Caco-2 (cell line): Measurements from ENCODE around the gene RAP1B. TPM values are rescaled to one million over a fixed set of nuclear protein-coding genes. Genes with fewer than 3 reads are reported as not detected.

Experiments used
- BruUV-seq: library from RNA; stranded (reverse); fragments of 400-500 nt; replicated peaks from 2 replicates; lab custom pipeline; 2021; lab: Mats Ljungman, UMichigan
- CTCF ChIA-PET: fragments of 300-600 bp; sonication (Branson Sonifier 250); formaldehyde crosslinking; loops from one replicate; lab custom pipeline; 2022; ENCODE audit warnings: antibody characterized with exemption; lab: Charles Lee
- POLR2A ChIA-PET: fragments of 300-600 bp; sonication (Branson Sonifier 250); formaldehyde crosslinking; loops from one replicate; lab custom pipeline; 2022; ENCODE audit warnings: antibody characterized with exemption; lab: Charles Lee
- DNase-seq, 2 experiments: peaks; one replicate each; pipeline versions ENCODE4 v3.0.0 to v3.0.0-alpha.2; 2020 to 2022
- H3K27me3 ChIP-seq: replicated peaks from 2 replicates; pipeline ENCODE4 v1.6.0; 2011; ENCODE audit warnings: low read length; ENCODE audit not compliant: control insufficient read depth, insufficient read depth
- H3K36me3 ChIP-seq: 2 replicates; pipeline ENCODE4 v1.5.1; 2011; ENCODE audit warnings: low read length; ENCODE audit not compliant: control insufficient read depth, insufficient read depth
- H3K4me1 ChIP-seq: fragments of 250-450 bp; sonication (Bioruptor Pico); 2 replicates; pipeline ENCODE4 v1.5.1; 2020; ENCODE audit warnings: mild to moderate bottlenecking
- H3K4me3 ChIP-seq: 2 replicates; pipeline ENCODE4 v1.5.1; 2011; ENCODE audit warnings: low read depth, mild to moderate bottlenecking, control low read depth, low read length
- H3K9me3 ChIP-seq: fragments of 250-450 bp; sonication (Bioruptor Pico); 2 replicates; pipeline ENCODE4 v1.5.1; 2020; ENCODE audit warnings: mild to moderate bottlenecking, moderate library complexity
- H3K27ac Mint-ChIP-seq: one replicate; pipeline ENCODE4 v1.8.0; 2022; ENCODE audit warnings: mixed read lengths; ENCODE audit not compliant: unreplicated experiment
- H3K27me3 Mint-ChIP-seq: one replicate; pipeline ENCODE4 v1.8.0; 2022; ENCODE audit warnings: mixed read lengths; ENCODE audit not compliant: insufficient read depth, unreplicated experiment
- H3K36me3 Mint-ChIP-seq: one replicate; pipeline ENCODE4 v1.8.0; 2022; ENCODE audit warnings: mild to moderate bottlenecking, mixed read lengths; ENCODE audit not compliant: insufficient read depth, unreplicated experiment
- H3K4me1 Mint-ChIP-seq: one replicate; pipeline ENCODE4 v1.8.0; 2022; ENCODE audit warnings: low read depth, mixed read lengths; ENCODE audit not compliant: unreplicated experiment
- H3K4me3 Mint-ChIP-seq: one replicate; pipeline ENCODE4 v1.8.0; 2022; ENCODE audit warnings: mild to moderate bottlenecking, moderate library complexity, mixed read lengths; ENCODE audit not compliant: unreplicated experiment
- H3K9me3 Mint-ChIP-seq: one replicate; pipeline ENCODE4 v1.8.0; 2022; ENCODE audit warnings: mixed read lengths; ENCODE audit not compliant: unreplicated experiment
- intact Hi-C: fragments of 100-400 bp; cut with micrococcal nuclease; formaldehyde crosslinking; loops from one replicate; pipeline ENCODE4 v1.10.0; 2022; ENCODE audit not compliant: unreplicated experiment
- total RNA-seq: library from RNA; stranded (reverse); gene quantifications from 2 replicates; pipeline ENCODE4 v1.2.3, GENCODE V29; 2022
- TF ChIP-seq, protein P1 (sequence below), 2 experiments: fragments of 200-600 bp in 1 of 2; IDR thresholded peaks; 1 replicate in 1 of 2; 2 replicates in 1 of 2; pipeline versions ENCODE4 v1.5.1 to v1.8.0; 2011 to 2022; ENCODE audit warnings: antibody characterized with exemption in 1 of 2, control low read depth in 1 of 2, inconsistent platforms in 1 of 2, low read depth in 1 of 2, low read length in 1 of 2, mild to moderate bottlenecking in 1 of 2, moderate library complexity in 1 of 2; ENCODE audit not compliant: insufficient read depth in 1 of 2, severe bottlenecking in 1 of 2, unreplicated experiment in 1 of 2

Gene RAP1B
- total RNA-seq, 1 experiment from 2014 or later = 216 TPM

DNA sequence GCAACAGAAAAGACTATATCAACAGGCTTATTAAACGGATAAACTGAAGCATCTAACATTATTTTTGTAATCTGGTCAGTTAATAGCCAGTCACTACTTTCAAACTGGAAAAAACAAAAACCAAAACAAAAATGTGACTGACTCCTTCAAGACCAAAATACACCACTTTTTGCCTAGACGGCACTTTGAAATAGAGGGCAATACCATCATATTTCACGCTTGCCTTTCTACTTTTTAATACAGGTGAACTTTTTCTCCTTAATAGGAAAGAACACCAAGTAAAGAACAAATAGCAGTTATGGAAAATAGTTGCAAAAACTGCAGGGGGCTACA lies 75.5 kb downstream of the RAP1B start:
- ChIA-PET CTCF (no interaction called here), POLR2A (interaction anchor here (1.5 kb wide), 1 partner anchor 76 kb away, joined by 4 read pairs; the partner anchor contains the start of gene RAP1B)
- H3K4me1 ChIP-seq = peaks cover 9% of the 10 kb centered on the region; the same call in 1 of the 2 replicates
- no peaks in the 10 kb centered on the region for H3K36me3 ChIP-seq
- Mint-ChIP-seq H3K4me3 (peak overlapping the region; percentile 91), H3K9me3 (no peaks in the 10 kb centered on the region), H3K4me1 (peaks cover 12% of the 10 kb centered on the region), H3K27ac (peak overlapping the region; percentile 92), H3K27me3 (no peaks in the 10 kb centered on the region), H3K36me3 (peaks cover 10% of the 10 kb centered on the region)
- no peak for DNase-seq
- BruUV-seq = TSS peak; percentile 95
- TF ChIP-seq, protein P1, sequence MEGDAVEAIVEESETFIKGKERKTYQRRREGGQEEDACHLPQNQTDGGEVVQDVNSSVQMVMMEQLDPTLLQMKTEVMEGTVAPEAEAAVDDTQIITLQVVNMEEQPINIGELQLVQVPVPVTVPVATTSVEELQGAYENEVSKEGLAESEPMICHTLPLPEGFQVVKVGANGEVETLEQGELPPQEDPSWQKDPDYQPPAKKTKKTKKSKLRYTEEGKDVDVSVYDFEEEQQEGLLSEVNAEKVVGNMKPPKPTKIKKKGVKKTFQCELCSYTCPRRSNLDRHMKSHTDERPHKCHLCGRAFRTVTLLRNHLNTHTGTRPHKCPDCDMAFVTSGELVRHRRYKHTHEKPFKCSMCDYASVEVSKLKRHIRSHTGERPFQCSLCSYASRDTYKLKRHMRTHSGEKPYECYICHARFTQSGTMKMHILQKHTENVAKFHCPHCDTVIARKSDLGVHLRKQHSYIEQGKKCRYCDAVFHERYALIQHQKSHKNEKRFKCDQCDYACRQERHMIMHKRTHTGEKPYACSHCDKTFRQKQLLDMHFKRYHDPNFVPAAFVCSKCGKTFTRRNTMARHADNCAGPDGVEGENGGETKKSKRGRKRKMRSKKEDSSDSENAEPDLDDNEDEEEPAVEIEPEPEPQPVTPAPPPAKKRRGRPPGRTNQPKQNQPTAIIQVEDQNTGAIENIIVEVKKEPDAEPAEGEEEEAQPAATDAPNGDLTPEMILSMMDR (IDR thresholded peaks at IDR 0.05; ENCODE audit: insufficient read depth in 1 of 2, low read depth in 1 of 2, low read length in 1 of 2, severe bottlenecking in 1 of 2, unreplicated experiment in 1 of 2) = no peak
- H3K9me3 ChIP-seq = no peaks in the 10 kb centered on the region
- intact Hi-C loops = loop anchor here (1.0 to 10.0 kb wide), 4 partner anchors 76 to 353 kb away; partner anchors contain the start of genes MDM1 and RAP1B
- no peaks in the 10 kb centered on the region for H3K27me3 ChIP-seq
- peak overlapping the region; percentile 24 for H3K4me3 ChIP-seq

DNA sequence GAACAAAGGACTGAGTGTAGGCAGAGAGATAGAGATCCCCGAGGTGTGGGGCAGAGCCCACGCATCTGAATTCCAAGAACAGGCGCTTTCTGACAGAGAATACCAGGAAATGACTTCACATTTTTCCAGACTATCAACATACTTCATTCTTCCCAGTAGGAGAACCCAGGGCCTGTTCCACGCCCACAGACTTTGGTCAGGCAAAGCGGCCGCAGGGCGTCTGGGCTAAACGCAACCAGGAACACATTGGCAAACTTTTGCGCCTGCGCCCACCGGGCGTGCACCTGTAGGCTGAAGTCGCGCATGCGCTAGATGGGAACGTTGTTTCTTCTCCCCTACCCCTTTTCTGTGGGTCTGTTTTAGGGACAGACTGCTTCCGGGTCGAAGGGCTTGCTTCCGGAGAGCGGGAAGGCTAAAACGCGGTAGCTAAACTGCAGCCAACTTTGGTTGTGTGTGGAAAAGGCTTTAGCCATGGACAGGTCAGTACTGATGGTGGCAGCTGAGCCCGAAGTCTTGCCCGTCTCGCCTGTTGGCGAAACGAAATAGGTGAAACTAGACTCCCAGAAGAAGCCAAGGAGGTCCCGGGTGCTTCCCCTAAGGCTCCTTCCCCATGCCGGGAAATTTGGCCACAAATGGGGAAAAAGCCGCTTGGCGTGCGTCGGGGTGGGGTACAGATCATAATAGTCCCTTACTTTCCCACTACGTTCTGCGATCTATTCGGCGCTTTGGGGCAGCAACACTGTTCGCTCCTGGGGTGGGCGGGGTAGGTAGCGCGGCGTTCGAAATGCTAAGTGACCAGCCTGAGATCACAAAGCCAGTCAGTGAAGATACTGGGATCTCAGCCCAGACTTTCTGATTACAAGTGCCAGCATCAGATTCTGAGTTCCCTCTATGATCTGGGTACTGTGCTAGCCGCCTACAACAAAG lies 76.2 kb downstream of the RAP1B start, which contains the start of gene NUP107:
Gene NUP107 (plus strand): TSS at position 384 of the 927 bp plus-strand sequence. CDS start 88 bp downstream, at position 472.
- Histone ChIP-seq H3K9me3 (no peaks in the 10 kb centered on the region), H3K4me1 (peaks cover 9% of the 10 kb centered on the region; the same call in 1 of the 2 replicates), H3K36me3 (no peaks in the 10 kb centered on the region), H3K4me3 (peak within 1 kb of the TSS; percentile 88), H3K27me3 (no peaks in the 10 kb centered on the region)
- no peaks in the 10 kb centered on the region for H3K9me3 Mint-ChIP-seq
- peaks cover 12% of the 10 kb centered on the region for H3K4me1 Mint-ChIP-seq
- TF ChIP-seq, protein P1 (IDR thresholded peaks at IDR 0.05; ENCODE audit: insufficient read depth in 1 of 2, low read depth in 1 of 2, low read length in 1 of 2, severe bottlenecking in 1 of 2, unreplicated experiment in 1 of 2) = no peak
- H3K27me3 Mint-ChIP-seq = no peaks in the 10 kb centered on the region
- intact Hi-C loops = loop anchor here (1.0 to 10.0 kb wide), 4 partner anchors 77 to 354 kb away; partner anchors contain the start of genes MDM1 and RAP1B
- ChIA-PET CTCF (no interaction called here), POLR2A (interaction anchor here (1.5 kb wide), 1 partner anchor 76 kb away, joined by 4 read pairs; the partner anchor contains the start of gene RAP1B)
- TSS peak; percentile 63 for BruUV-seq
- peak within 1 kb of the TSS; percentile 92 for H3K27ac Mint-ChIP-seq
- peak within 1 kb of the TSS; percentile 91 for H3K4me3 Mint-ChIP-seq
- H3K36me3 Mint-ChIP-seq = peaks cover 16% of the 10 kb centered on the region
- peak; percentile 99 for DNase-seq

DNA sequence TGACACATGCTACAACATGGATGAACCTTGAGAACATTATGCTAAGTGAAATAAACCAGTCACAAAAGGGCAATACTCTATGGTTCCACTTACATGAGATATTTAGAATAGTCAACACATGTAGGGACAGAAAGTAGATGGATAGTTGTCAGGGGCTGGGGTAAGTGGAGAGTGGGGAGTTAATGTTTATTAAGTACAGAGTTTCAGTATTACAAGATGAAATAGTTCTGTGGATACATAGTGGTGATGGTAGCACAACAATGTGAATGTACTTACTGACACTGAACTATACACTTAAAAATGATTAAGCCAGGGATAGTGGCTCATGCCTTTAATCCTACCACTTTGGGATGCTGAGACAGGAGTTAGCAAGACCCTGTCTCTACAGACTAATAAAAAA lies 84.8 kb downstream of the RAP1B start:
- intact Hi-C loops = no loop called here
- DNase-seq = no peak
- no peaks in the 10 kb centered on the region for H3K36me3 ChIP-seq
- no peak overlapping the region for H3K4me3 Mint-ChIP-seq
- H3K4me1 ChIP-seq = no peaks in the 10 kb centered on the region
- CTCF ChIA-PET = no interaction called here
- H3K27me3 Mint-ChIP-seq = no peaks in the 10 kb centered on the region
- H3K4me1 Mint-ChIP-seq = no peaks in the 10 kb centered on the region
- TF ChIP-seq, protein P1 (IDR thresholded peaks at IDR 0.05; ENCODE audit: insufficient read depth in 1 of 2, low read depth in 1 of 2, low read length in 1 of 2, severe bottlenecking in 1 of 2, unreplicated experiment in 1 of 2) = no peak
- H3K27ac Mint-ChIP-seq = no peak overlapping the region
- H3K36me3 Mint-ChIP-seq = peaks cover 86% of the 10 kb centered on the region
- POLR2A ChIA-PET = no interaction called here
- no peaks in the 10 kb centered on the region for H3K9me3 ChIP-seq
- H3K9me3 Mint-ChIP-seq = no peaks in the 10 kb centered on the region
- no peak overlapping the region for H3K4me3 ChIP-seq
- H3K27me3 ChIP-seq = no peaks in the 10 kb centered on the region
- no TSS peak for BruUV-seq
